SK-N-MC (cell line): Measurements from ENCODE around the gene PTPN9.
A peak's percentile ranks its signal among the peaks of the same experiment; 100 is the strongest.
"Not testable (repeated sequence)": the region's sequence is repeated elsewhere in the genome, so short reads cannot be mapped to it uniquely, and the experiment has no call there.

ENCODE experiments used
- DNase-seq: peaks from one replicate; pipeline ENCODE4 v3.0.0-alpha.2; 2011; ENCODE audit warnings: low read depth, low spot score
- H3K27ac ChIP-seq: fragments of 200-600 bp; sonication (generic); 2 replicates; pipeline ENCODE4 v1.5.1; 2016; ENCODE audit warnings: mixed run types
- H3K36me3 ChIP-seq: fragments of 200-600 bp; sonication (generic); 2 replicates; pipeline ENCODE4 v1.6.1; 2017; ENCODE audit warnings: antibody characterized with exemption, low read length, mixed read lengths; ENCODE audit not compliant: insufficient read depth
- H3K4me3 ChIP-seq: fragments of 200-600 bp; sonication (generic); 2 replicates; pipeline ENCODE4 v1.5.1; 2016
- H3K9ac ChIP-seq: fragments of 200-600 bp; sonication (generic); 2 replicates; pipeline ENCODE4 v1.8.0; 2017; ENCODE audit warnings: mixed run types, mixed read lengths; ENCODE audit not compliant: insufficient read length
- H3K9me3 ChIP-seq: fragments of 200-600 bp; sonication (generic); 2 replicates; pipeline ENCODE4 v1.6.1; 2017; ENCODE audit warnings: low read depth, mild to moderate bottlenecking, antibody characterized with exemption, low read length, moderate library complexity, mixed read lengths
- EZH2 ChIP-seq: fragments of 200-600 bp; sonication (generic); IDR thresholded peaks from one replicate; pipeline ENCODE4 v1.6.1; 2017; ENCODE audit warnings: antibody characterized with exemption
- FOXP2 ChIP-seq: optimal IDR thresholded peaks from 2 replicates; pipeline ENCODE3; 2011; ENCODE audit warnings: mild to moderate bottlenecking, moderate library complexity; ENCODE audit not compliant: insufficient read depth; ENCODE audit errors: extremely low read length, control extremely low read depth
- POLR2AphosphoS5 ChIP-seq: IDR thresholded peaks from 2 replicates; pipeline ENCODE4 v1.6.1; 2012; ENCODE audit warnings: mild to moderate bottlenecking, low read depth, low read length, borderline replicate concordance

Gene PTPN9

DNA sequence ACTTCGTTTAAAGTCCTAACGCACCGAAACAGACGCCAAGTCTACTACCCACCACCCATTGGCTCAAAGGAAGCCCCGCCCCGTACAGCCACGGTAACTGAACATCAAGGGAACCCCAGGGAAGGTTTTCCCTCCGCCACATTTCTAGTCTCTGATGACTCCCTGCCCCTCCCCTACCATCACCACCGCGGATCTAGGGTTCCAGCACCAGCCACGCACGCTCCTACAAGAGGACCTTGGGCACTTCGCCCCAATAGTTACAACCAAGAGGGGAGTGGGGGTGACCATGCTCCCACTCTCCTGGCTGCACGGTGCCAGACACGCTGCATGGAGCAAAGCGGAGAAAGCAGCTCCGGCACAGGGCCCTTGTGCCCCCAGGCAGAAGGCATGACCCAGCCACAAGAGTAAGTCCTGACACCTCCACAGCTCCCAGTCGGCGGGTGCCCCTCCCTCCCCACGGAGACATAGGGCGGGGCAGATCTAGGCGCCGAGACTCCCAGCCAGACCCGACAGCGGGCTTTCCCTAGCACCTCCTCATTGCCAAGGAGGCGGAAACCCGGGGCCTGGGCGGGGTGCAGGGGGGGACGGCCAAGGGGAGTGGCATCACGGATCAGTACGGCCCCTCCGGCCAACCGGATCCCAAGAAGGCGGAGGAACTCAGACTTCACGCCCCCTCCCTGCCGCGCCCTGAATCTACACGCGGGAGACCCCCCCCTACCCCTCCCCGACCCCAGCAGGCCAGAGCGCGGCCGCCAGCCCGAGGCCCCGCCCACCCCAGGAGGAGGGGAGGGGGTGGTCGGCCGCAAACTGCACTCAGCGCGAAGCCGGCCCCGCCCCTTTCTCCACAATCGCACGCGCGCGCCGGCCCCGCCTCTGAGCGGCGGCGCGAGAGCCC is 128.6 kb downstream of the PTPN9 start:
- no peaks in the 10 kb centered on the region for H3K9me3 ChIP-seq
- H3K4me3 ChIP-seq, result peak overlapping the region; percentile 100
- peak overlapping the region; percentile 65 for H3K9ac ChIP-seq
- peak overlapping the region; percentile 77 for H3K27ac ChIP-seq
- no peak for TF ChIP-seq EZH2
- peak; percentile 47 for TF ChIP-seq POLR2AphosphoS5
- TF ChIP-seq FOXP2, result no peak
- DNase-seq, result peak; percentile 85
- H3K36me3 ChIP-seq, result peaks cover 14% of the 10 kb centered on the region

DNA sequence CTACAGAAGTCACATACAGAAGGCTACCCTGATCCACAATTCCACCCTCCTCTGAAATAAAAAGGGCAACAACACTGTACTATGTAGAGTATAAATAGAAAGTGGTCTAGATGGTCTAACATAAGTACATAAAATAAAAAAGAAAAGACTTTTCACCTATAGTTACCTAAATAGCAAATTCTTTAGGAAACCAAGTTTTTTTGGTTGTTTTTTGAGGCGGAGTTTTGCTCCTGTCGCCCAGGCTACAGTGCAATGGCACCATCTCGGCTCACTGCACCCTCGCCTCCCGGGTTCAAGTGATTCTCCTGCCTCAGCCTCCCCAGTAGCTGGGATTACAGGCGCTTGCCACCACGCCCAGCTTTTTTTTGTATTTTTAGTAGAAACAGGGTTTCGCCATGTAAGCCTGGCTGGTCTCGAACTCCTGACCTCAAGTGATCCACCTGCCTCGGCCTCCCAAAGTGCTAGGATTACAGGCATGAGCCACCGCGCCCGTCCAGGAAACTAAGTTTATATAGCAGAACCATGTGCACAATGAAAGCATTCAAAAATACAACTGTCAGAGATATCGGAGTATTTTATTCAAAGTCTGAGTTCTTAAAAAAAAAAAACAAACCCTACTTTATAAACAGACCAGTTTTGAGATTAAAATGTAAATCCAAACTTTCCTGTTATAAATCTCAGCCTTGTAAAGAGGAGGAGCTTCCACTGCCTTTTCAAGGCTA is 129.4 kb downstream of the PTPN9 start:
- H3K4me3 ChIP-seq, result peak overlapping the region; percentile 100
- H3K27ac ChIP-seq, result peak overlapping the region; percentile 77
- H3K9ac ChIP-seq, result peak overlapping the region; percentile 65
- no peak for DNase-seq
- no peak for TF ChIP-seq POLR2AphosphoS5
- no peaks in the 10 kb centered on the region for H3K9me3 ChIP-seq
- H3K36me3 ChIP-seq, result peaks cover 14% of the 10 kb centered on the region

DNA sequence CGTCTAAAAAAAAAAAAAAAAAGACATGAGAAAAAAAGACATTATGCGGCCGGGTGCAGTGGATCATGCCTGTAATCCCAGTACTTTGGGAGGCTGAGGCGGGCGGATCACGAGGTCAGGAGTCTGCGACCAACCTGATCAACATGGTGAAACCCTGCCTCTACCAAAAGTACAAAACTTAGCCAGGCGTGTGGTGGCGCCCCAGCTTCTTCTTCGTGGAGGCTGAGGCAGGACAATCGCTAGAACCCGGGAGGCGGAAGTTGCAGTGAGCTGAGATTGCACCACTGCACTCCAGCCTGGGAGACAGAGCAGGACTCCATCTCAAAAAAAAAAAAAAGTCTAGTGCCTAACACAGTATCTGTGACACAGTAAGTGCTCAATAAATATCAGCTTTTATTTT is 130.9 kb downstream of the PTPN9 start:
- DNase-seq, H3K4me3 ChIP-seq, H3K27ac ChIP-seq, H3K9me3 ChIP-seq: not testable (repeated sequence)
- H3K9ac ChIP-seq, result peak overlapping the region; percentile 21
- peaks cover 17% of the 10 kb centered on the region for H3K36me3 ChIP-seq

DNA sequence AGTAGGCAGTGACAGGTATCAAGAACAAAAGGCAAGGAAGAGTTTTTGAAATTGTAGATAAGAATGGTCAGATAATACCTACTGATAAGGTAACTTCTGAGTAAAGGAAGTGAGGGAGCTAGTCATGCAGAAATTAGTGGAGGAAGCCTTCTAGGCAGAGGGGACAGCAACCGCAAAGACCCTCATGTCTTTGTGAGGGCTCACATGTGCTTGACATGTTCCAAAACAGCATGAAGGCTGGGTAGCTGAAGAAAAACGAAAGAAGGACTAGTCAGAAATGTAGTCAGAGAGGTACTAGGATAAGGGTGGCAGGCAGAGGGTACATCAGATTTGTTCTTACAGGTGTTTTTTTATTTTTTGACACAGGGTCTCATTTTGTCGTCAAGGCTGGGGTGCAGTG is 133.0 kb downstream of the PTPN9 start:
- Histone ChIP-seq H3K36me3 (peaks cover 26% of the 10 kb centered on the region), H3K9me3 (no peaks in the 10 kb centered on the region), H3K9ac (no peak overlapping the region), H3K4me3 (no peak overlapping the region), H3K27ac (0 out of 2 replicates have a peak overlapping the region, but pooled peaks have one; percentile 26)
- no peak for DNase-seq
- TF ChIP-seq EZH2 (no peak), FOXP2 (no peak), POLR2AphosphoS5 (no peak)

DNA sequence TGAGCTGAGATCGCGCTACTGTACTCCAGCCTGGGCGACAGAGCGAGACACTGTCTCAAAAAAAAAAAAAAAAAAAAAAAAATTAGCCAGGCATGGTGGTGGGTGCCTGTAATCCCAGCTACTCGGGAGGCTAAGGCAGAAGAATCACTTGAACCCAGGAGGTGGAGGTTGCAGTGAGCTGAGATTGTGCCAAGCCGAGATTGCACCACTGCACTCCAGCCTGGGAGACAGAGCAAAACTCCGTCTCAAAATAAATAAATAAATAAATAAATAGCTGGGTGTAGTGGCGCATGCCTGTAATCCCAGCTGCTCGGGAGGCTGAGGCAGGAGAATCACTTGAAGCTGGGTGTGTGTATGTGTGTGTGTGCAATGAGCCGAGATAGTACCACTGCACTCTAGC is 133.8 kb downstream of the PTPN9 start:
- DNase-seq, H3K4me3 ChIP-seq, H3K9me3 ChIP-seq, H3K27ac ChIP-seq, H3K9ac ChIP-seq: not testable (repeated sequence)
- peaks cover 26% of the 10 kb centered on the region for H3K36me3 ChIP-seq

DNA sequence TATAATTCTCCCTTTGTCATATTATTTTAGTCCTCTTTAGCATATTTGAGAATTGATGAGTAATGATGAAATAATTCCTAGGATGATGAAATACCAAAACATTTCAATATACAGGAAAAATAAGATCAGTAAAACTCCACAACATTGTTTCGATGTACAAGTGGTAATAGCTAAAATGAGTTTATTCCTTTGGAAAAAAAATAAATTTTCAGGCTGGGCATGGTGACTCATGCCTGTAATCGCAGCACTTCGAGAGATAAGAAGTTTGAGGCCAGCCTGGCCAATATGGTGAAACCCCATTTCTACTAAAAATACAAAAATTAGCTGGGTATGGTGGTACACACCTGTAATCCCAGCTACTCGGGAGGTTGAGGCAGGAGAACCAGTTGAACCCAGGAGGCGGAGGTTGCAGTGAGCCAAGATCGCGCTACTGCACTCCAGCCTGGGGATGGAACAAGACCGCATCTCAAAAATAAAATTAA is 135.1 kb downstream of the PTPN9 start:
- DNase-seq, H3K4me3 ChIP-seq, H3K9me3 ChIP-seq: not testable (repeated sequence)
- H3K36me3 ChIP-seq, result peaks cover 26% of the 10 kb centered on the region
- H3K27ac ChIP-seq, result peak overlapping the region; percentile 86
- peak overlapping the region; percentile 28 for H3K9ac ChIP-seq

DNA sequence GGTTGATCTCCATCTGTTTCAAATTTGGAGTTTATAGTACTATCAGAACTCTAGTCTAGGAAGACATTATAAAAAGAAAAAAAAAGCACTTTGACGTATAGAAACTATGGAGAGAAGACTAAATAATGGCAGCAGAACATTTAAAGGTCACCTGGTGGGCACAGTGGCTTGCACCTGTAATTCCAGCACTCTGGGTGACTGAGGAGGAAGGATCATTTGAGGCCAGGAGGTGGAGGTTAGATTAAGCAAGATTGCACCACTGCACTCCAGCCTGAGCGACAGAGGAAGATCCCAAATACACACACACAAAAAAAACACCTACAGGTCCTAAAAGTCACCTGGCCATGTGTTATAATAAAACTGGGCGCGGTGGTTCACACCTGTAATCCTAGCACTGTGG is 141.4 kb downstream of the PTPN9 start:
- Histone ChIP-seq H3K27ac (no peak overlapping the region), H3K9ac (no peak overlapping the region), H3K9me3 (no peaks in the 10 kb centered on the region), H3K4me3 (no peak overlapping the region), H3K36me3 (peaks cover 20% of the 10 kb centered on the region)
- TF ChIP-seq POLR2AphosphoS5 (no peak), FOXP2 (no peak), EZH2 (no peak)
- DNase-seq, result no peak

DNA sequence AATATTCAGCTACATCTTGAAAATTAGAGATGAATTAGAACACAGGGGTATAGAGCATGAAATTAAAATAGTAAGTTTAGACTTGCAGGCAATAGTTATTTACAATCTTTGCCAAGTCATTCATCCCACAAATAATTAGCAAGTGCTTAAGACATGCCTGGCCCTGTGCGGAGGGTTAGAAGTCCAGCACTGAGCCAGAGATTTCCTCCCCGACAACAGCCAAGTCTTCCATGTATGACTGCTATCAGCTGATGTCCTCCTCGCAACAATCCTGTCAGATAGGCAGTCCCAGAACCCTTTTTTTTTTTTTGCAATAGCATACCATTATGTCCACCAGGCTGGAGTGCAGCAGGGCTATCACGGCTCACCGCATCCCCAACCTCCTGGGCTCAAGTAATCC is 142.2 kb downstream of the PTPN9 start:
- Histone ChIP-seq H3K36me3 (peaks cover 19% of the 10 kb centered on the region), H3K9me3 (no peaks in the 10 kb centered on the region), H3K4me3 (no peak overlapping the region), H3K27ac (no peak overlapping the region), H3K9ac (no peak overlapping the region)
- no peak for DNase-seq
- TF ChIP-seq POLR2AphosphoS5, result no peak
- no peak for TF ChIP-seq FOXP2
- TF ChIP-seq EZH2, result no peak

DNA sequence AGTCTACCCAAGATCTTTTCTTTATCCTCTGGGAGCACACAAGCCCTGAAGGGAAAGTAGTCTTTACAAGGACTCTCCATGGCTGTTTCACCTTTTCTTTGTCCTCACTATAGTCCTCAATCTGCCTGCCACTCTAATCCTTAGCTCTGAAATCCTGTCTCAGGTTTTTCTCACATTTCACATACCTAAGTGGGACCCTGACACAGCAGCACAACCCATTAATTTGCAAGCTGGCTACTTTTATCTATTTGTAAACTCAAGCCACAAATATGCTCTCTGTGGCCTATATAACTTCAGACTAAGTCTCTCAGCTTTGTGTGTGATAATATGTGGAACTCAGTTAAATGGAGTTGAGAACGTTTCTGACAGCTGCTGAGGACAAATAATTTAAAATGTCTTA is 147.4 kb downstream of the PTPN9 start:
- Histone ChIP-seq H3K36me3 (peaks cover 38% of the 10 kb centered on the region), H3K9me3 (no peaks in the 10 kb centered on the region), H3K27ac (no peak overlapping the region; the same call in 1 of the 2 replicates), H3K9ac (no peak overlapping the region), H3K4me3 (no peak overlapping the region)
- TF ChIP-seq EZH2 (no peak), FOXP2 (no peak), POLR2AphosphoS5 (no peak)
- no peak for DNase-seq
